ENCODE measurements around the gene ACSL5. TPM values are rescaled to one million over a fixed set of nuclear protein-coding genes. Genes with fewer than 3 reads are reported as not detected.

Gene ACSL5
- total RNA-seq, 1 donor from 2014 or later: 0.64 TPM

- H3K9me3 Mint-ChIP-seq (ENCODE audit: unreplicated experiment): no peaks in the 10 kb centered on the region
- peaks cover 8% of the 10 kb centered on the region for H3K36me3 Mint-ChIP-seq (ENCODE audit: low read depth, unreplicated experiment)
- peak; percentile 5 for DNase-seq (ENCODE audit: low spot score)
- peaks cover 22% of the 10 kb centered on the region for H3K4me1 Mint-ChIP-seq (ENCODE audit: unreplicated experiment)
- peak overlapping the region; percentile 95 for H3K27ac Mint-ChIP-seq (ENCODE audit: unreplicated experiment)
- H3K27me3 Mint-ChIP-seq (ENCODE audit: unreplicated experiment): peaks cover 13% of the 10 kb centered on the region
- no peak for TF ChIP-seq CTCF (IDR thresholded peaks at IDR 0.05; ENCODE audit: unreplicated experiment)
- H3K4me3 Mint-ChIP-seq (ENCODE audit: unreplicated experiment): peak overlapping the region; percentile 96
These were observed 72.3 kb downstream of the ACSL5 start for GRCh38 chr10:112446055-112446854.

- Mint-ChIP-seq H3K4me1 (ENCODE audit: unreplicated experiment) (peaks cover 24% of the 10 kb centered on the region), H3K27me3 (ENCODE audit: unreplicated experiment) (peaks cover 13% of the 10 kb centered on the region), H3K36me3 (ENCODE audit: low read depth, unreplicated experiment) (peaks cover 7% of the 10 kb centered on the region), H3K27ac (ENCODE audit: unreplicated experiment) (peak within 1 kb of the TSS; percentile 95), H3K4me3 (ENCODE audit: unreplicated experiment) (peak within 1 kb of the TSS; percentile 96), H3K9me3 (ENCODE audit: unreplicated experiment) (no peaks in the 10 kb centered on the region)
- peak; percentile 76 for DNase-seq (ENCODE audit: low spot score)
- no peak for TF ChIP-seq CTCF (IDR thresholded peaks at IDR 0.05; ENCODE audit: unreplicated experiment)
These were observed 73.1 kb downstream of the ACSL5 start, which contains the start of the genes VTI1A and ZDHHC6 for GRCh38 chr10:112446855-112447619. Gene VTI1A (plus strand): TSS chr10:112447215. CDS start chr10:112447374, 159 bp downstream. Gene ZDHHC6 (minus strand): TSS chr10:112446914. CDS start chr10:112445436, 1,478 bp downstream.

- Mint-ChIP-seq H3K36me3 (ENCODE audit: low read depth, unreplicated experiment) (peaks cover 7% of the 10 kb centered on the region), H3K27me3 (ENCODE audit: unreplicated experiment) (peaks cover 13% of the 10 kb centered on the region), H3K27ac (ENCODE audit: unreplicated experiment) (peak overlapping the region; percentile 95), H3K4me3 (ENCODE audit: unreplicated experiment) (peak overlapping the region; percentile 96), H3K9me3 (ENCODE audit: unreplicated experiment) (no peaks in the 10 kb centered on the region), H3K4me1 (ENCODE audit: unreplicated experiment) (peaks cover 24% of the 10 kb centered on the region)
- TF ChIP-seq CTCF (IDR thresholded peaks at IDR 0.05; ENCODE audit: unreplicated experiment): no peak
- no peak for DNase-seq (ENCODE audit: low spot score)
These were observed 73.7 kb downstream of the ACSL5 start for GRCh38 chr10:112447620-112447928.

GRCh38 chr10:112448888-112449287 is 75.0 kb downstream of the ACSL5 start:
- H3K4me1 Mint-ChIP-seq (ENCODE audit: unreplicated experiment): peaks cover 24% of the 10 kb centered on the region
- no peaks in the 10 kb centered on the region for H3K9me3 Mint-ChIP-seq (ENCODE audit: unreplicated experiment)
- DNase-seq (ENCODE audit: low spot score): no peak
- peaks cover 13% of the 10 kb centered on the region for H3K27me3 Mint-ChIP-seq (ENCODE audit: unreplicated experiment)
- H3K27ac Mint-ChIP-seq (ENCODE audit: unreplicated experiment): no peak overlapping the region
- TF ChIP-seq CTCF (IDR thresholded peaks at IDR 0.05; ENCODE audit: unreplicated experiment): no peak
- H3K4me3 Mint-ChIP-seq (ENCODE audit: unreplicated experiment): no peak overlapping the region
- peaks cover 9% of the 10 kb centered on the region for H3K36me3 Mint-ChIP-seq (ENCODE audit: low read depth, unreplicated experiment)
